Hematopoietic multipotent progenitor cell treated with erythropoietin and hydrocortisone succinate and interleukin-3 and kit ligand, for 17 days (in vitro differentiated cells): ENCODE data around the gene TRIO.

Source experiments
- DNase-seq: peaks from one replicate; pipeline ENCODE4 v3.0.0-alpha.2; 2015; ENCODE audit warnings: low spot score

Gene TRIO

DNA sequence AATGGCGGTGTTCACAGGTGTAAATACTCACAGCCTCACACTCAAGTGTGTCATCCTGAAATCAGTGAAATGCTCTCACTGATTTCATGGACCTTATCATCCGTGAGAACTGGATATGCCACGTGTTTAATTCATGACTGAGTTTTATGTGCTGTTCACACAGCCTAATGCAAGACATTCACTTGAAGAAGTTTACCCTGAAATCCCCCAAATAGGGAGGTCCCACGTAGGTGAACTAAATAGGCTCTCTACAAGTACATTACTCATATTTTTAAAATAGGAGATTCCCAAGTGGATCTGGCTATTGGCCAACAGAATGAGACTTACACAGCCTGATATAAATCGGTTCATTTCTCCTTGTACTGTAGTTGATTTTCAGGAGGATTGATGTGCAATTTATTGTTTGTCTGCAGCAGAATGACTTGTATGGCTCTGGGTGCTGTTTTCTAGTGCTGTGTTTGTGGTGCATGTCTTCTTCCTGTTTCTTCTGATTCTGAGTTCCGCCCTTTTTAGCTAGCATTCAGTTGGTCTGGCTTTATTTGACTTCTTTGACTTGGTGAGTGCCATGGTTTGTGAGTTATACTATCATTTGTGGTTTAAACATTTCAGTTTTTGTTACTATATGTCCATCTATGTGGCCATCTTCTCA is 25.1 kb downstream of the TRIO start:
- DNase-seq = no peak

DNA sequence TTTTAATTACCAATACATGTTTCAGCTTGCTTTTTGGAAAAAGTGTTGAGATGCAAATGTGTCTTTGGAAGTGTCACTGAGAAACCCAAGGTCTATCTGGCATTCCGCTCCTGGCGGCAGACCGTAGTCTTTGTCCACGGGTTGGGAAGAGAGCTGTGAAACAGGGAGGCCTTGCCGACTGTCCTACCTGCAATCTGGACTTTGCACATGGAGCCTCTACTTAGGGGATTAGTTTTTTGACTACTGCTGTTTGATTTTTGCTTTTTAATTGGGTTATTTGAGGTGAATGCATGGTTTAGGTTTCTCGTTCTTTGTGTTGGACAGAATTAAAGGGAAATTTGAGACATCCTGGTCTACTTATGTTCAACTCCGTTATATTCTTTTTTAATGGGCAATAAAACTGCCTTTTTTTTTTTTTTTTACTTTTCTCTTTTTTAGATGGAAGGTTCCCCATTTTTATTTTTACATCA is 25.7 kb downstream of the TRIO start:
- DNase-seq = no peak

DNA sequence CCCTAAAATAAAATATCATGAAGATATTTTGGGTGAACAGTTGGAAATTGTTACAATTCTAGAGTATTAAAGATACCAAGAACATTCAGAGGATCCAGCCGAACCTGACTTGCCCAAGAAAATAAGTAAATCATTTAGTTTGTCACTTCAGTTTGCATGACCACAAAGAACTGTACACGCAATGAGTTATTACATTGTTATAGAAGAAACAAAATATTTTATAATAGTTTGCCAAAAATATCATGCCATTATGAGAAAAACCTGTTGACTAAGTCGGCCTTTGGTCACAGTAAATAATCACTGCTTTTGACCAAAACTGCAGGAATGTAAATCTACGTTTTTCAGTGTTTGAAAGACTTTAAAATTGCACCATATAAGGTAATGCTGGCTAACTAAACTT is 27.9 kb downstream of the TRIO start:
- DNase-seq = no peak

DNA sequence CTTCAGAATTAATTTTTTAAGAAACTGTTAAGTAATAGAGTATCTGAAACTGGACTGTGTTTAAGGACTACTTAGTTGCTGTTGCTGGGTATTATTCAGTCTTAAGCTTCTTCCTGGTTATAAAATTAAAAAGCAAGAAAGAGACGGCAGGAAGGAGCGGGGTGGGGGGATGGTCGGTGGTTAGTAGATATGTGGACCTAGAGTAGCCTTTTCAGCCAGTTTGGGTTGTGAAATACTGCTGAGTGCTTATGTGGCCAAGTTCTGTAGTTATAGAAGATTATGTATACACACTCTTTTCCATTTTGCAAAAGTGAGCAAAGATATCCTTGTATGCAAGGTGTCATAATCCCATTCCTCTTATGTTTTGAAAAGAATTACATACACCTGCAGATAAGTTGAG is 28.5 kb downstream of the TRIO start:
- no peak for DNase-seq

DNA sequence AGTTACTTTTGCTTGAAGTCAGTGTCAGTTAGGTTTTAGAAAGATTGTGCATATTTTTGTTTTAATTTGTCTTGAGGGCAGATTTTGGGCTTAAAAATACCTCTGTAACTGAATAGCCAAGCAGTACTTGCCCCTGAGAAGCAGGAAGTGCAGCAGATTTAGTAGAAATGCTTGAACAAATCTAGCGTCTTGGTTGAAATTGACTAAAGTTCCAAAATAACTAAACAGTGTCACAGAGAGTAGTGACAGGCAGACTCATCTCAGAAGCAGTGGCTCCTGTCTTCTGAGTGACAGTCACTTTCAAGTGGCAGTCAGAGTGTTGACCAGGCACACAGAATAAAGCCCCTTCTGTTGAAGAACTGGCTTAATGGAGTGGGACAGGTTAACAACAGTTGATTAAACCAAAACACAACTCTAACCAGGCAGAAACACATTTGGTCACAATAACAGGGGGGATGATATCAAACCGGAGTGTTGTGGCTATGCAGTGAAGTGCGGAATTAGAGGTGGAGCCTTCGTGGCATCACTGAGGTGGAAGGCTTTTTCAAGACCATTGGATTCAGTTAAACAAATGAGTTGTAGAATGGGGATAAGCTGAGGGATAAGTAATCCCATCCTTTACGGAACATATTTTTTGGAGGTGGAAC is 29.1 kb downstream of the TRIO start:
- DNase-seq = no peak

DNA sequence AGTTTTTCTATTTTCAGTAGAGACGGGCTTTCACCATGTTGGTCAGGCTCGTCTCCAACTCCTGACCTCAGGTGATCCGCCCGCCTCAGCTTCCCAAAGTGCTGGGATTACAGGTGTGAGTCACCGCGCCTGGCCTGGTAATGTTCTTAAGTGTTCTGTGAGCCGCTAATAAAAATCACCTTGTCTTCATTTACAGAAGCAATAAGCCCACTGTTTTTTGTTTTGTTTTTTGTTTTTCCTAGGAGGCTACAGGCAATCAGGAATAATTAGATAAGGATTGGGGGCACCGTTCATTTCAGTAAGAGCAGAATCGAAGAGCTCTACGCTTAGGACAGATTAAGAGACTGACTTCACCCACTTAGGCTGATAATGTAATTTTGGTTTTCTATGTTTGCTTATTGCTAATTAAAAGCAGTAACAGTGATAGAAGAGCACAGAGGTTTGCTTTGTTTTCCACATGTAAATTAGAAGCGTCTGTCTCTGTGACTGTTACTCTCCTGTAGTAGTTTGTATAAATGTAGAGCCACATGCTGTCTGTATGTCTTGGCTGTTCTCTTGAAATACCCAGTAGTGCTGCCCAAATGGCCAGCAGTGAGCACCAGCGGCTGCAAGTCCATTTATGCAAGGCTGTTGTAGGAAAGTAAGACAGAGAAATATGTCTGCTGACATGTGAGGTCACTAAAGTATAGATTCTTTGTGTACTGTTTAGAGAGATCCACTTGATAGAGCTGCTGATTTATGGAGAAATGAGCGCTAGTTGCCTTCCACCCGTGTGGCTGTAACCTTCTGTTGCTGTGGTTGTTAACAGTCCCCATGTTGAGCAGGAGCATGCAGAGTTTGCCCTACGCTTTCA is 30.5 kb downstream of the TRIO start:
- no peak for DNase-seq

DNA sequence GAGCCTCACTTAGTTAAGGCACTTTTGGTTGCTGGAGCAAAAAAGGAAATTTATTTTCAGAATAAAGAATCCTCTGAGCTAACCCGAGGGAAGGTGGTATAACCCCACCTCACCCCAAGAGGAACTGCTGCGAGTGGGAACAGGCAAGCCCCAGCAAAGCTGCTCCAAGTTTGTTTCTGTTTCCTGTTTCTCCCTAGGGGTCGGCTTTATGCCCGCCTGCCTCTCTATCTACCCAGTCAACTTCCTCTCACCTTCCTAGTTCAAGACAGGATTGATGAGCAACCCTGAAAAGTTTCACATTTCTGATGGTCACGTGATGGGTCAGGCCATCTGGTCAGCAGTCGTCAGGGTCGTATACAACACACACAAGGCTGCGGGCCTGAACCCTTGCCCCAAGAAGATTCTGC is 31.1 kb downstream of the TRIO start:
- no peak for DNase-seq

DNA sequence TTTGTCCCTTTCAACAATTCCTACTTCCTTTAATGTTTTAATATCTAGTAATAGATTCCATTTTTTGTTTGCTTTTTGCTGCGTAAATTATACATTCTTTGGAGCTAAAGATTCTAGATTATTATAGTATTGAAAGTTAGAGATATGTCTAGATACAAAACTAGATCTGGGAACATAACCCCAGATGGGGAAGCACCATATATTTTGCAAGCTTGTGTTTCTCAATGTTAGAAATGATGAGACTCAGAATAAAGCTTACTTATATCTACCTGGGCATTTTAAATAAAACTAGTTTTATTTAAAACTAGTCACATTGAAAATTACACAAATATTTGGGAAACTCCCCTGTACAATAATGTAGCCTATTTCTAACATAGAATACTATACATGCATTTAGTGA is 32.2 kb downstream of the TRIO start:
- no peak for DNase-seq

DNA sequence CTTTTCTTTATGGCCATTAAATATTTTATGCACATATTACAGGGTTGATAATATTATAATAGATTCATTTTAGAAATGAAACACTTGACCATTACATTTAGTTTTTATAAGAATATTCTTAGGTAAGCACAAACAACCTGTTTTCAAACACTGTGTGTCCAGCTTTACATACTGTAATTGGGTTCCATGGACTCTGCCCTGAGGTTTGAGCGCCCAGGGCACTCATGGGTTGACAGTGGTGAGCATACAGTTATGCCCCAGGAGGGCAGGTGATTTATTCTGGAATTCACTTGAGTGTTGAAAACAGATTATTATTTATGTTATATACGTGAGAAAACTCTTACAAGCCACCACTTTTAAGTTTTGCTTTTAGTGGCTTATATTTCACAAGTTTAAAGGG is 33.7 kb downstream of the TRIO start:
- no peak for DNase-seq

DNA sequence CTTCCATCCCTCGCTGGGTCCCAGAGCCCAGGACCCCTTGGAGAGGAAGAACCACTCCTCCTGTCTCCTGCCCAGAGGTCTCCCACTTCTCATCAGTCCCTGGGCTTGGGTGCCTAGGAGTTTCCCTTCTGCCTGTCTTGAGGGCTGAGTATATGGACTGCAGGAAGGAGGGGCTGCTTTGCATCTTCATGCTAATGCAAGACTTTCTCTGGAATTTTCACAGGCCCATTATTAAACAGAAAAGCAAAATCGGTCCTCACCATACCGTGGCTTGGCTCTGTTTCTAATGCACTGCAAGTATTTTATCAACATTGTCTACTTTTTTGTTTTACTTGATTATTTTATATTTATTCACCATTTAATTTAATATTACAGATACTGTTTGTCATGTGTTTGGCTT is 34.5 kb downstream of the TRIO start:
- DNase-seq = no peak

DNA sequence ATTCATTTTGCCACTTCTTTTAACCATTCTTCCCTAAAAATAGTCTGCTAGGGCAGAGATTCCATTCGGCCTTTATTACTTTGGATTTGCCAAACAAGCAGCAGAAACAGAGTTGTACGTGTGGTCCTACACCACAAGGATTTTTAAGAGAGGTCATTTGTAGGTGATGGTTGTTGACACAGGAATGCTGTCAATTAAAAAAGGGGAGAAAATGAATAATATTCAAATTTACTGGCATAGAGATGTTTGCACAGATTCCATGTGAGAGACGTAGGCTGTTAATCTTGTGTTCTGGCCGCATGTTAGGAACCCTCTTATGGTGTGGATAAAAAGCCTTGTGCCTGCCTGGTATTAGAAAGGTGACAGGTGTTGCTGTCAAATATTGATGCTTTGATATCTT is 34.9 kb downstream of the TRIO start:
- no peak for DNase-seq

DNA sequence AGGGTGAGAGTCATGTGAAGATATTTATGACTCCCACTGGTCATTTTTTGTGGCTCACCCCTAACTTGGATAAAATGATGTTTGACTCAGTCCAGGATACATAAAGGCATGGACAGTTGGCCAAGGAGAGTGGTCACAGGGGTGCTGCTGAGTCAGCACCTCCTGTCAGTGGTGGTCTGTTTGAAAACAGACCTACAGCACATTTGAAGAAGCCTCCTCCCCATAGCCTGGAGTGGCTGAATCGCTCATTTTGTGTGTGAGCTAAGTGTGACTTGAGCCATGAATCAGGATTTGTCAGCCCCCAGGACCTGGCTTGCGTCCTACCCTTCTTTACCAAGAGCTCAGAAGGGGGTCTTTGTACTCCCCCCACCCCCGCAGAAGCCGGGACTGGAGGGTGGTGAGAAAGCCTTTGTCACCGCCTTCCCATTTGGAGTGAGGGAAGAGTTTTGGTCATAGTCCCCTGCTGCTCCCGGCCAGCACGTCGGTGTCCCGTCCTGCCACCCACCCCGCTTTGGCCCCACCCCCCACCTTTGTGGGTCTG is 35.6 kb downstream of the TRIO start:
- DNase-seq = no peak

DNA sequence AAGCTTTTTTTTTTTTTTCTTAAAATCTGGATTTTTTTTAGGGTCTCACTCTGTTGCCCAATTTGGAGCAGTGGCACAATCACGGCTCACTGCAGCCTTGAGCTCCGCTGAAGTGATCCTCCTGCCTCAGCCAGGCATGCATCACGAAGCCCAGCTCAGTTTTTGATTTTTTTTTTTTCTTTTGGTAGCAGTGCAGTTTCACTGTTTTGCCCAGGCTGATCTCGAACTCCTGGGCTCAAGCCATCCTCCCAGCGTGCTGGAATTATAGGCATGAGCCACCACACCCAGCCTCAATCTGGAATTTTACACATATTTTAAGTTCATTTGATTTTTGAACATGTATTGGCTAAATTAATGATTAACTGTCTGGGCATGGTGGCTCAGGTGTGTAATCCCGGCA is 36.3 kb downstream of the TRIO start:
- no peak for DNase-seq

DNA sequence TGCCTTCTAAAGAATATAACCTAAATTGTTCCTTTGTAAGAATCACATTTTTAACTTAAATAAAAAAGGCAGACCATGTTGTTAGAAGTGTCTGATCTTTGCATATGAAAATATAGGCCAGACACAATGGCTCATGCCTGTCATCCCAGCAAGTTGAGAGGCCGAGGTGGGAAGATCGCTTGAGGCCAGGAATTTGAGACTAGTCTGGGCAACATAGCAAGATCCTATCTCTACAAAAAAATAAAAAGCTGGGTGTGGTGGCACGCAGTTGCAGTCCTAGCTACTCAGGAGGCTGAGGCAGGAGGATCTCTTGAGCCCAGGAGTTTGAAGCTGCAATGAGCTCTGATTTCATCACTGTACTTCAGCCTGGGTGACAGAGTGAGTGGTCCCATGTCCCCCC is 37.3 kb downstream of the TRIO start:
- no peak for DNase-seq

DNA sequence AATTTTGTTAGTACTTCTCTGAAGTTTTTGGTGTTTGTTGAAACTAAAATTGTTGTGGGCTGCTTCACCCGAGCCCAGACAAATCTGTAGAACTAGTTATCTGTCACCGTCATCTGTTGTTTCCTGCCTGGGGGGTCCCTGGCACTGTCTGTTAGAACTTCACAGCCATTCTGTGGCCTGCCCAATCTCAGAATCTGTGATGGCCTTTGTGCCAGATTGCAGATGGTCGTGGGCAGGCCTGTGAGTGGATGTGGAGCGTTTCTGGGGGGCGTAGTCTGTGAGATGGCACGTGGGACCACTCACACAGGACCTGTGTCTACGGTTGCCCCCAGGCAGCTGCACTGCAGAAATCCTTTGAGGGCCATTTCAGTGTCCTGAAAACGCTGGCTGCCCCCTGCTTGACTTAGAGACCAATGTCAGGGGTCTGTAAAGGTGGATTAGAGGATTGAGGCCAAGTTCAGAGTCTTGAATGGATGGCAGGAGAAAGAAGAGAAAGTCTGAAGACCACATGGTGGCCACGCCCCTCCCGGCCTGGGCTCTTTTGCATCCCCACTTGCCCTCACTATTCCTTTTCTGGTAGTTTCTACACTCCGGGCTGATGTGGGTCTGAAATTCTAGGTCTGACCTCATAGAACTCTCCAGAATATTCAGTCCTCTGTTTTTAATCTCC is 38.3 kb downstream of the TRIO start:
- DNase-seq = no peak

DNA sequence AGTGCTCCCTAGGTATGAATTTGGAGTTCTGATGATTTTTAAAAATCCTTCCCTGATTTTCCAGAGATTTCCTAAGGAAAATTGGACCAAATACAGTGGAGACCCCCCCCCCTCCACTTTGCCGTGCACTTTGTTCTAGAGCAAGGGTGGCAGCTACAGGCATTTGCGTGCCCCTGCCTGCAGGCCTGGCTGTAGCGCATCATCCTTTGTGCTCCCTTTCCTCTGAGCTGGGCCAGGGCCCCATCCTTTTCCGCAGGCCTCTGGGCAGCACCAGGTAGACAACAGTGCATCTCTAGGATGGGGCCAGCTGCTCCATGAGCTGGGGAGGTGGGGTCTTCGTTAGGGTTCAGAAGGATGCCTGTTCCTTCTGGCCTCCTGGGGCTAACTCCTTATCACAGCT is 39.6 kb downstream of the TRIO start:
- no peak for DNase-seq

DNA sequence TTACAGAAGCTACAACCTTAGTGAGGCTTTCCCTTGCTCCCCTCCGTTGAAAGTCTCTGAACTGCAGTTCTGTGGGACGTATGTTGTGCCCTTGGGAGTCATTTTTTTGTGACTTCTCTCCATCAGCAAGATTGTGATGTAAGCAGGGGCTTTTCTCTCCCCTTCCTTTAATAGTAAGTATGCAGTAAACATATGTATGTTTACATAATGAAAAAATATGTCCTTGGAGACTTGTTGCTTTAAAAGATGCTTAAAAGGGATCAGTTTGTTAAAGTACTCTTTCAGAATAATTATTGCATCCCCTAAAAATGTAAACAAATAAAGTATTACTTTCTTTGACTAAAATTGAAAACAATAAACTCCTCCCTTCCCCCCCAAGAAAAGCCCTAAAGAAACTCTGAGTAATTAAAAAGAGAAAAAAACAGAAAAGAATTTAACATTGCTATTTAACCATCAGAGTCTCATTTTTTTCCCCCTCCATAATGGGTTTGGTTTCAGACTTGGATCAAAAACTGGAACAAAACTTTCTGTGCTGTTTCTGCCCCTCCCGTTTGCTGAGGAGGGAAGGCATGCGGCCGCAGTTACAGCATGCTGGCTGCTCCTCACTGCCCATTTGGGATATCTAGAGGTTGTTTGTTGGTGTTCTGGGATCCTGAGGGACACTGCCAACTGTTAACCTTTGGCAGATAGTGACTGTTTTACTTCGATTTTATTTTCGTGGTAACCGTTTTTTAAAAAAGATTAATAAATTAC is 40.2 kb downstream of the TRIO start:
- DNase-seq = no peak

DNA sequence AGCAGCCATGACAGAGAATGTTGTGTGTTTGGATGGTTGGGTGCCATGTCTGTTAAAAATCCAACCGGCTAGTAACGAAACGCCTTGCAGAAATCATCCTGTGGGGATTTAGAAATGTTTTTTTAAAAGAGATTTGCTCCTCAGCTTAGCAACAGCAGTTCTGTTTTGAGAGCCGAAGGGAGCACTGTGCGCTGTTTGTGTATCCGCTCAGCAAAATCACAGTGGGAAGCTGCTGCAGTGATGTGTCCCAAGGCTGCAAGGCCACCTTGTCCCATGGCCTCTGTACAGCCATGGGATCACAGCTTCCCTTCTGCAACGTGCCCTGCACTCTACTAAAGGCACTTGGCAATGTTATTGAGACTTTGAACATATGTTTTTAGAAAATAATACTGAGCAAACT is 40.9 kb downstream of the TRIO start:
- DNase-seq = no peak

DNA sequence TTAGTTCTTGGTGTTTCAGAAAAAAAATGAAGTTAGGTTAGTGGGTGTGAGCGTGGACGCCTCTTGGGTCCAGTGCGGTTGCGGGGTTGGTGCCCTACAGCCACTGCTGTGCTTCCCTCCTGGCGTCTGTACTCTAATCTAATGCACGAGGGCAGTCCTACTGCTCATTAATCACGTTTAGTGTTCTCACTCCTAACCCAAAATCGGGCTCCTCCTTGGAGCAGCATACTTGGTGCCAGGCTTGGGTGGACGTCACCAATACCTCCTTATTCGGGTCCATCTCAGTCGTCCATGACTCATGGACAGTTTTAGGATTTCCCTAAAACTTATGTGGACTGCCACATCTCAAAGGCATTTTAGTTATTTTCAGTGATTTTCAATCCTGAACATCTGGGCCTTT is 41.6 kb downstream of the TRIO start:
- DNase-seq = no peak

DNA sequence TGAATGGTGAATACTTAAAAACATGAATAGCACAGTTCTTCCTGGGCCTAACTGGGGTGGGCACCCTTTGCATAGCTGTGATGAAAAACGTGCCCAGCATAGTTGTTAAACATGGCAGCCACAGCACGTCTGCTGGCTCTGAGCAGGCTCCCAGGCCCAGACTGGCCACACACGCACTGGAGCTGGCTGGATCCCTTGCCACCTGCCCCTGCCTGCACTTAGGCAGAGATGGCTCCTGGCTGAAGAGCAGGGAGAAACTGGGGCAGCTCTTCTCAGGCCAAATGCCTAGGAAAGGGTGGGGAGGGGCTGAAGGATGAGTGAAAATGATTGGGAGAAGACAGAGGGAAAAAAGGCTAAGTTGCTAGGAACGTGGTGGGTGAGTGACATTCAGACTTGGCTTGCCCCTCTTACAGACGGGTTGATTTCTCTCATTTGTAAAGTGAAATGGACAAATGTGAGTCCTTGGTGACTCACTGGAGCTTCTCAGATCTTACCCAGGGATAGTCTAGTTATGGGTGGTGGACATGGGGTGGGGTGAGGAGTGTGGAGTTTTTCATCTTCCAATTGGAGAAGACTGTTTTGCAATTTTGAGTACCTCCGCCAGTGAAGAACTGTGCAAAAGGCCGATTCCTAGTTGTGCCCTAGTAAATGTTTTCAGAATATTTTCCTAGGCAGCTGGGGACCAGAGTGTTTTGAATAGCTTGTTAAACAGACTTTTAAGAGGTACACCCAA is 42.4 kb downstream of the TRIO start:
- DNase-seq = no peak
